K562 treated with DMSO at 1 percent for 4 hours (cell line): ENCODE results near the gene KRTAP10-12. TPM values are rescaled to one million over a fixed set of nuclear protein-coding genes. Genes with fewer than 3 reads are reported as not detected.

Source experiments
- total RNA-seq: library from RNA; unstranded; fragments of 300-600 nt; gene quantifications from 2 replicates; pipeline ENCODE4 v1.2.3, GENCODE V29; 2022; ENCODE audit not compliant: insufficient read depth

The KRTAP10-12 gene
- total RNA-seq = not detected in 2 replicates

DNA sequence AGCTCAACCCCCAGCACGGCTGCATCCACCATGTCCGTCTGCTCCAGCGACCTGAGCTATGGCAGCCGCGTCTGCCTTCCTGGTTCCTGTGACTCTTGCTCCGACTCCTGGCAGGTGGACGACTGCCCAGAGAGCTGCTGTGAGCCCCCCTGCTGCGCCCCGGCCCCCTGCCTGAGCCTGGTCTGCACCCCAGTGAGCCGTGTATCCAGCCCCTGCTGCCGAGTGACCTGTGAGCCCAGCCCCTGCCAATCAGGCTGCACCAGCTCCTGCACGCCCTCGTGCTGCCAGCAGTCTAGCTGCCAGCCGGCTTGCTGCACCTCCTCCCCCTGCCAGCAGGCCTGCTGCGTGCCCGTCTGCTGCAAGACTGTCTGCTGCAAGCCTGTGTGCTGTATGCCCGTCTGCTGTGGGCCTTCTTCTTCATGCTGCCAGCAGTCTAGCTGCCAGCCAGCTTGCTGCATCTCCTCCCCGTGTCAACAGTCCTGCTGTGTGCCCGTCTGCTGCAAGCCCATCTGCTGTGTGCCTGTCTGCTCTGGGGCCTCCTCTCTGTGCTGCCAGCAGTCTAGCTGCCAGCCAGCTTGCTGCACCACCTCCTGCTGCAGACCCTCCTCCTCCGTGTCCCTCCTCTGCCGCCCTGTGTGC, at the start of gene KRTAP10-12:
KRTAP10-12 (plus strand) TSS at position 1 of the 639 bp plus-strand sequence; CDS start at position 31, 30 bp downstream.

DNA sequence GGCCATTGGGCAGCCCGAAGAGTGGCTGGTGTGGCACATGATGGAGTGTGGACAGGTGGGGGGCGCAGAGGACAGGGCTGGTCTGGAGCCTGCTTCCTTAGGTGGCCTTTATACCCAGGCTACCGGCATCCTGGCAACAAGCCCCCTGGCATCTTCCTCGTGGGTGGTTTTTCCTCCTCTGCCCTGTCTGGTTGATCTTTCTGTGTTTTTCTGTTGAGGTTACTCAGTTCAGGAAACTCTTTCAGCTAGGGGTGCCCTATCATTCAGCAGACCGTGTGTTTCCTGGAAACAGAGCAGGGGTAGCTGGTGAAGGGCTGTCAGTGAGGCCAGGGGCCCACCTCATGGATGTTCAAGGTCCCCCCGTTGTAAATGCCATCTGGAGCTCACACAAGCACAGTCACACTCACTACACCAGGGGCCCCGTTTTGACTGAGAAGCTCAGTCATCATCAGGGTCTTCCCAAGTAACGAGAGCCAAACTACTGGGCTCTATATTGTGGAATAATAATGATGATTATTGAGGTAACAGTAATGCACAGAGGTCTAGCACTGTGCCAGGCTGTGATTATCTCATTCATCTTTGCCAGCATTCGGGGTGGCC, 42.3 kb upstream of the KRTAP10-12 start, which contains the start of gene KRTAP12-4:
KRTAP12-4 (minus strand) TSS at position 84 of the 600 bp plus-strand sequence; CDS start at position 39, 45 bp downstream.

DNA sequence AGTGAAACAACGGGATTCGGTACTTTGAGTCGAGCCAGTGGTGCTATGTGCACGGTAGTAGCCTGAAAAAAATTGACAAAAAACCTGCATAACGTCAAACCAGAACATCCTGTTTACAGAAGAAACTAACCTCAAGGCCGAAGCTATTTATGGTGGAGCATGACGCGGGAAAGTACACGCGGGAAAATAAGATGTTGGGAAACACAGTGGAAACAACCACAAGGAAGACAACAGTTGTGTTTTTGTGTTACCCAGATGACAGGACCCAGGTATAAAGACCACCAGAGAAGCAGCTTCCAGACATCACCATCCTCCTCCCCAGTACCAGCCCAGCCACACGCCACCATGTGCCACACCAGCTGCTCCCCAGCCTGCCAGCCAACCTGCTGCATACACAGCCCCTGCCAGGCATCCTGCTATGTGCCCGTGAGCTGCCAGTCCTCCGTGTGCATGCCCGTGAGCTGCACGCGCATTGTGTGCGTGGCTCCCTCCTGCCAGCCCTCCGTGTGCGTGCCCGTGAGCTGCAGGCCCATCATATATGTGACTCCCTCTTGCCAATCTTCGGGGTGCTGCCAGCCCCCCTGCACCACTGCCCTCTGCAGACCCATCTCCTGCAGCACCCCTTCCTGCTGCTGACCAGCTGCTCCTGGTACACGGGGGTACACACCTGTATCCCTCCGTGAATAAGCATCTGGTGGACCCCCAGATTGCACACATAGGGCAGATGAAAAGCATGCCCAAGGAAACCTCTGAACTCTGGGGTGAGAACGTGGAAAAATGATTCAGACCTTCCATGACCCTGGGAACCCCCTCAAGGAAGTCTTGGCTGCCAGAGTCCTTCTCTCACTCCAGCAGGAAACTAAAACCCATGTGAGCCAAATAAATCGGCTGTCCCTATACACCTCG, 39.1 kb upstream of the KRTAP10-12 start, which contains the start of gene KRTAP12-3:
KRTAP12-3 (plus strand) TSS at position 298 of the 906 bp plus-strand sequence; CDS start at position 346, 48 bp downstream.

GRCh38 chr21:44666401-44667320, 30.3 kb upstream of the KRTAP10-12 start, which contains the start of gene KRTAP12-2:
Gene KRTAP12-2 (minus strand): TSS chr21:44666927. CDS start chr21:44666886, 41 bp downstream.

GRCh38 chr21:44681861-44682579, 15.0 kb upstream of the KRTAP10-12 start, which contains the start of gene KRTAP12-1:
Gene KRTAP12-1 (minus strand): TSS chr21:44682163. CDS start chr21:44682123, 40 bp downstream.

GRCh38 chr21:44711327-44712202, 14.6 kb downstream of the KRTAP10-12 start, which contains the start of gene TSPEAR:
Gene TSPEAR (minus strand): TSS chr21:44711572. CDS start chr21:44711514, 58 bp downstream.

Other genes with a start within 250 kb of the KRTAP10-12 start
- not detected in 2 replicates for gene LRRC3, start 241.7 kb upstream of the KRTAP10-12 start, total RNA-seq
- gene KRTAP10-1, start 157.0 kb upstream of the KRTAP10-12 start, total RNA-seq = not detected in 2 replicates
- not detected in 2 replicates for gene KRTAP10-2, start 145.7 kb upstream of the KRTAP10-12 start, total RNA-seq
- gene KRTAP10-3, start 138.4 kb upstream of the KRTAP10-12 start, total RNA-seq = not detected in 2 replicates
- gene KRTAP10-4, start 123.4 kb upstream of the KRTAP10-12 start, total RNA-seq = not detected in 2 replicates
- gene KRTAP10-5, start 116.6 kb upstream of the KRTAP10-12 start, total RNA-seq = not detected in 2 replicates
- not detected in 2 replicates for gene KRTAP10-6, start 104.7 kb upstream of the KRTAP10-12 start, total RNA-seq
- gene KRTAP10-7, start 96.6 kb upstream of the KRTAP10-12 start, total RNA-seq = not detected in 2 replicates
- not detected in 2 replicates for gene KRTAP10-8, start 85.1 kb upstream of the KRTAP10-12 start, total RNA-seq
- not detected in 2 replicates for gene KRTAP10-9, start 70.1 kb upstream of the KRTAP10-12 start, total RNA-seq
- not detected in 2 replicates for gene KRTAP10-10, start 59.8 kb upstream of the KRTAP10-12 start, total RNA-seq
- gene KRTAP10-11, start 50.8 kb upstream of the KRTAP10-12 start, total RNA-seq = not detected in 2 replicates
- not detected in 2 replicates for gene KRTAP12-4, start 42.5 kb upstream of the KRTAP10-12 start, total RNA-seq
- not detected in 2 replicates for gene KRTAP12-3, start 39.2 kb upstream of the KRTAP10-12 start, total RNA-seq
- gene KRTAP12-2, start 30.2 kb upstream of the KRTAP10-12 start, total RNA-seq = not detected in 2 replicates
- not detected in 2 replicates for gene KRTAP12-1, start 15.0 kb upstream of the KRTAP10-12 start, total RNA-seq
- gene TSPEAR, start 14.4 kb downstream of the KRTAP10-12 start, total RNA-seq = not detected in 2 replicates
- 47.5 and 77.0 TPM in 2 replicates for gene UBE2G2, start 104.6 kb downstream of the KRTAP10-12 start, total RNA-seq
- gene SUMO3, start 120.9 kb downstream of the KRTAP10-12 start, total RNA-seq = 106 and 115 TPM in 2 replicates
- gene PTTG1IP, start 176.5 kb downstream of the KRTAP10-12 start, total RNA-seq = 141 and 163 TPM in 2 replicates
- 1.2 and 1.3 TPM in 2 replicates for gene ITGB2, start 223.7 kb downstream of the KRTAP10-12 start, total RNA-seq
- 36.6 and 38.4 TPM in 2 replicates for gene SLX9, start 242.9 kb downstream of the KRTAP10-12 start, total RNA-seq